ENCODE measurements around the gene SLN.

DNA sequence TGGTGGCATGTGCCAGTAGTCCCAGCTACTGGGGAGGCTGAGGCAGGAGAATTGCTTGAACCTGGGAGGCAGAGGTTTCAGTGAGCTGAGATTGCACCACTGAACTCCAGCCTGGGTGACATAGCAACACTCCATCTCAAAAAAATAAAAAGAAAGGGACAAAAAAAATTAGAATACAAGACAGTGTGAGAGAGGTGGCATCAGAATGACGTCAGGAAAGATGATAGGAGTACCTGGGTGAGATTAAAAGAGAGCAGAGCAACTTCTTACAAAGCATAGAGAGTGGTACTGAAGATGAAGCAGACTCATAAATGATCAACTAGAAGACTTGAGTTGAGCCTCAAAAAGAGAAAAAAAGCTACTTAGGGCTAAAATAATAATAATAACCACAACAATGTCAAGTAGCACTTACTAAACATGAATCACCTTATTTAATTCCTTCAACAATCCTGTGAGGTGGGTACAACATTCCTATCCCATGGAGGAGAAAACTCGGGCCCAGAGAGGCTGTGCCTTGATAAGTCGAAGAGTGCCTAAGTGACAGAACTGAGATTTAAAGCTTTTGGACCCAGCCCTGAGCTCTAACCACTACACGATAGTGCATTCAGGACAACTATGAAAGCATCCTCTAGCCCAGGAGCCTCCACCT lies 5.2 kb upstream of the SLN start:
- TF ChIP-seq, protein P1, sequence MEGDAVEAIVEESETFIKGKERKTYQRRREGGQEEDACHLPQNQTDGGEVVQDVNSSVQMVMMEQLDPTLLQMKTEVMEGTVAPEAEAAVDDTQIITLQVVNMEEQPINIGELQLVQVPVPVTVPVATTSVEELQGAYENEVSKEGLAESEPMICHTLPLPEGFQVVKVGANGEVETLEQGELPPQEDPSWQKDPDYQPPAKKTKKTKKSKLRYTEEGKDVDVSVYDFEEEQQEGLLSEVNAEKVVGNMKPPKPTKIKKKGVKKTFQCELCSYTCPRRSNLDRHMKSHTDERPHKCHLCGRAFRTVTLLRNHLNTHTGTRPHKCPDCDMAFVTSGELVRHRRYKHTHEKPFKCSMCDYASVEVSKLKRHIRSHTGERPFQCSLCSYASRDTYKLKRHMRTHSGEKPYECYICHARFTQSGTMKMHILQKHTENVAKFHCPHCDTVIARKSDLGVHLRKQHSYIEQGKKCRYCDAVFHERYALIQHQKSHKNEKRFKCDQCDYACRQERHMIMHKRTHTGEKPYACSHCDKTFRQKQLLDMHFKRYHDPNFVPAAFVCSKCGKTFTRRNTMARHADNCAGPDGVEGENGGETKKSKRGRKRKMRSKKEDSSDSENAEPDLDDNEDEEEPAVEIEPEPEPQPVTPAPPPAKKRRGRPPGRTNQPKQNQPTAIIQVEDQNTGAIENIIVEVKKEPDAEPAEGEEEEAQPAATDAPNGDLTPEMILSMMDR (IDR thresholded peaks at IDR 0.05), result no peak
- TF ChIP-seq ZFX (IDR thresholded peaks at IDR 0.05; ENCODE audit: borderline replicate concordance), result no peak
